CMK (cell line): ENCODE results near the gene FRAT1.
A peak's percentile ranks its signal among the peaks of the same experiment; 100 is the strongest.
"Not testable (repeated sequence)": the region's sequence is repeated elsewhere in the genome, so short reads cannot be mapped to it uniquely, and the experiment has no call there.

Experiments used
- DNase-seq: peaks from one replicate; pipeline ENCODE4 v3.0.0-alpha.2; 2010; ENCODE audit warnings: low read depth

FRAT1 gene

DNA sequence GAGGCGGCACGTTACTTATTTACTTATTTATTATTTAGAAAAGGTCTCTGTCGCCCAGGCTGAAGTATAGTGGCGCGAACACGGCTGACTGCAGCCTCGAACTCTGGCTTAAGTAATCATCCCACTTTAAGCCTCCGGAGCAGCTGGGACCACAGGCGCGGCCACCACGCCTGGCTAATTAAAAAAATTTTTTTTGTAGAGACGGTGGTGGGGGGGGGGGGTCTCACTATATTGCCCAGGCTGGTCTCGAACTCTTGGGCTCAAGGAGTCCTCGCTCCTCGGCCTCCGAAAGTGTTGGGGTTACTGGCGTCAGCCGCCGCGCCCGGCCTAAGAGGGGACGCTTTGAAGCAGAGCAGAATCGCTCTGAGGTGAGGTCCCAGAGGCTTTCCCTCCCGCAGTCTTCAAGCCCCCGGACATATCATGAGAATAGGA is 16.1 kb downstream of the FRAT1 start:
- no peak for DNase-seq

DNA sequence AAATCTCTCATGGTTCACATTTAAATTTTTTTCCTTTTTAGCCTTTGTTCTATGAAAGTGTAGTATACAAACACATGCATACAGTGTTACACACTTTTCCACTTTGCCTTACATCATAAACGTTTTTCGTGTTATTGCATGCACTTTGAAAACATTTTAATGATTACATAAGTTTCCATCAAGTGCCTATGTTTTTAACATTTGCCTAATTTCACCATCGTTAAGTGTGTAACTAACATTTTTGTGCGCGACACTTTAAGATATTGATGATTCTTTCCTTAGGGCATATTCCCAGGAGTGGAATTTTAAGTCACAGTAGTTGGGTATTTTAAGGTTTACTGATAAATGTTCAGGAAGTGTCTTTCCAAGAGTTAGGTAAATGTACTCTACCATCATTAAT is 16.9 kb downstream of the FRAT1 start:
- no peak for DNase-seq

DNA sequence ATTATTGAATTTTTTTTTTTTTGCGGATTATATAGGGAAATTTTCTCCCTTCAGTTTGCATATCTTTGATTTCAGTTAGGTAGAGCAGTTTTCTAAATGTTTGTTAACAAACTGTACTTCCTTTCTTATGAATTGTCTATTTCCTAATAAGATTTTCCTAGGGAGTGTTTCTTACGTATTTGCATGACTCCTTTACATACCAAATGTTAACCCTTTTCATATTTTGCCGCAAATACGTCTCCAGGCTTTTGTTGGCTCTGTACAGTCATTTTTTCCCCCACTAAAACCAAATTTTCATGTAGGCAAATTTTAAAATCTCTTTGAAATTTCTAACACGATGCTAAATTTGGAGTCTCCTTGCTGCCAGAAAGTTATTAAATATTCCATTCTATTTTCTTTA is 17.4 kb downstream of the FRAT1 start:
- no peak for DNase-seq

DNA sequence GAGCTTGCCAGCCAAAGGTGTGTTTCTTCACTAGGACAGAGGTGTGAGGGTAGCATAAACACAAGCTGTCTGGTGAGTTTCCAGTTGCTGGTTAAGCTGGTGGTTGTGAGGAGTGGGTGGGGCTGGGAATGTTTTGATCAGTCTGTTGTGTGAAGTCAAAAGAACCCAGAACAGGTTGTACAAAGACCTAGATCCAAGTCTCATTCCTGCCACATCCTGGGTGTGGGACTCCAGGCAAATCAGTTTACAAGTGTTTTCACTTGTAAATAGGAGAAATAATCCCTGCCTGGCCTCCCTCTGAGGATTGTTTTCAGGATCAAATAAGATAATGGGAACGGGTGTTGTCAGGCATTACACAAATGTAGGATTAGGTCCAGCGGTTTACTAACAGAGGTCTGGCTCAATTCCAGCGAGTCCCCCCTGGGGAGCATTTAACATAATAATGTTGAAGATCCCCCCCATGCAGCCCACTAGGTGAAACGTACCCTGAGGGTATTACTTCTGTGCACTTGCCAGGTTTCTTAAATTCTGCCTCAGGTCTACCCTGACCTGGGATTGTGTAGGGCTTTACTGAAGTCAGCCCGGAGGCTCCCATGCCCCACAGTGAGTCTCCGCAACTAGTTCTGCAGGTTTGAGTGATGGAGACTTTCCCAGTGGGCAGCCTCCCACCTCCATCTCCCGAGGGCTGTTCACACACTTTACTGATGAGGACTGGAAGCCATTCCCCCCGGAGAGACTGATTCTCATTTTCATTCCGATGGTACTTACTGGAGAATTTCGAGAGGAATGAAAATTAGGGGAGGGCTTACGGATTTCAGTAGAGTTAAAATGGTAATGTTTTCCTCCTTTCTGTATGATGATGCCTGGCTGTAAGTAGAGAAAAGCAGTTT is 18.1 kb downstream of the FRAT1 start:
- DNase-seq = no peak

DNA sequence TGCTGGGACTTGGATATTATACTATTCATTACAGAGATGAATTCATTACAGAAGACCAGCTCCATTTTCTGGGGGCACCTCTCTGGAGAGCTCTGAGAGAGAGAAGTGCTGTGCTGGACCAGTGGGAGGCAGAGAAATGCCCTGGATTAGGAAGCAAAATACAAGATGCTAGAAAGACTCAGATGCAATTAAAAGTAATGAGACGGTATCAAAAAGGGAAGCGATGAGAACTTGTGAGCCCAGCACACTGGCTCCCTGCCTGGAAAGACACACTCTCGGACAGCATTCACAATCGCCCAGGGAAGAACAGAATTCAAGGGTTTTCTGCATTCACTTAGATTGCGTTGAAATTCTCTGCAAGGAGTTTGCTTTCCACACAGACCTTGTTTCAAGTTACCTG is 19.0 kb downstream of the FRAT1 start:
- no peak for DNase-seq

DNA sequence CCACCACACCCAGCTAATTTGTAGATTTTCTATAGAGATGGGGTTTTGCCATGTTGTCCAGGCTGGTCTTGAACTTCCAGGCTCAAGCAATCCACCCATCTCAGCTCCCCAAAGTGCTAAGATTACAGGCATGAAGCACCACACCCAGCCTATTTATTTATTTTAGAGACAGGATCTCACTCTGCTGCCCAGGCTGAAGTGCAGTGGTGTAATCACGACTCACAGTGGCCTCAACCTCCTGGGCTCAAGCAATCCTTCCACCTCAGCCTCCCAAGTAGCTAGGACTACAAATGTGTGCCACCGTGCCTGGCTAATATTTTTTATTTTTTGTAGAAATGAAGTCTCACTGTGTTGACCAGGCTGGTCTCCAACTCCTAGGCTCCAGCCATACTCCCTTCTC is 22.3 kb downstream of the FRAT1 start:
- no peak for DNase-seq

DNA sequence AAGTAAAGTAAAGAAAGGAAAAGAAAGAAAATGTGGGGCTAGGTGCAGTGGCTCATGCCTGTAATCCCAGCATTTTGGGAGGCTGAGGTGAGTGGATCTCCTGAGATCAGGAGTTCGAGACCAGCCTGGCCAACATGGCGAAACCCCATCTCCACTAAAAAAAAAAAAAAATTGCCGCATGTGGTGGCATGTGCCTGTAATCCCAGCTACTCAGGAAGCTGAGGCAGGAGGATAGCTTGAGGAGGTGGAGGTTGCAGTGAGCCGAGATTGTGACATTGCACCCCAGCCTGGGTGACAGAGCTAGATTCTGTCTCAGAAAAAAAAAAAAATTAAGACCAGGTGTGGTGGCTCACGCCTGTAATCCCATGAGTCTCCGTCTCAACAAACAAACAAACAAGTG is 24.6 kb downstream of the FRAT1 start:
- DNase-seq = not testable (repeated sequence)

DNA sequence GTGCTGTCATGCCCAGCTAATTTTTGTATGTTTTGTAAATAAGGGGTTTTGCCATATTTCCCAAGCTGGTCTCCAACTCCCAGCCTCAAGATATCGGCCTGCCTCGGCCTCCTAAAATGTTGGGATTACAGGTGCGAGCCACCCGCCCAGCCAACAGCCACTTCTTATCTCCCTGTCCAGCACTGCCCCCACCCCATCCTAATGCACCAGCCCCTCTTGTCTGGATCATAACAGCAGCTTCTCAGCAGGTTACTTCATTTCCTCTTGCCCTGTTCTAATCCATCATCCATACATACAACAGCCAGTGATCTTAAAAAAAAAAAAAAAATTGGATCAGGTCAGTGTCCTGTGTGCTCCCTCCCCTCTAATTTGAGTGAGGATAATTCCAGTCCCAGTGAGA is 28.2 kb downstream of the FRAT1 start:
- no peak for DNase-seq

DNA sequence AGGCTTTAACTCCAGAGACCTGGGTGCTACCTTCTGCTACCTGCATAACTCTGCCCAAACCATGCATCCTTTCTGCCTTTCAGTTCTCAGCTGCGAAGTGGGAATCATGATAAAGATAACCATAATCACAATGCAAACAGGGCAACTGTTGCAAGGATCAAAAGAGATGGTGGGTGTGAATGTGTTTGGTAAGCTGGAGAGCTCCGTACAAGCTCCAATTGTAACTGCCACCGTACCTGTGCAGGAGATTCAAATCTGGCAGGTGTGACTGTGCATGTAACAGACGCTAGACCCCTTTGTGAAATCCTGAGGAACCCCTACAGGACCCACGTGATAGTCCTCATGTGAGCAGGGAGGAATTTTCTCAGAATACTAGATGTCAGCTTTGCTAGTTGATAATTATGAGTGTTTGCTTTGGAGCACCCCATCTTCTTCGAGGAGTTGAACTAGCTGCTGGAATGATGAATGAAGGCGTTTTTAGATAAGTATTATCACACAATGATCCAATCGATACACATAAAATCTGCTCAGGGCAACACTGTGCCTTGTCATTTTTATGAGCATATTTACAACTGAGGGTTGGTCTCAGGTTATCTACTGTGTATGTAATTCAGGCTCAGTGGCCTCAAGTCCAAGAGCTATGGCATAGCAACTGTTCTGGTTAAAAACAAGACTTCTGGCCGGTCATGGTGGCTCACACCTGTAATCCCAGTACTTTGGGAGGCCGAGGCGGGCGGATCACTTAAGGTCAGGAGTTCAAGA is 30.9 kb downstream of the FRAT1 start:
- no peak for DNase-seq

DNA sequence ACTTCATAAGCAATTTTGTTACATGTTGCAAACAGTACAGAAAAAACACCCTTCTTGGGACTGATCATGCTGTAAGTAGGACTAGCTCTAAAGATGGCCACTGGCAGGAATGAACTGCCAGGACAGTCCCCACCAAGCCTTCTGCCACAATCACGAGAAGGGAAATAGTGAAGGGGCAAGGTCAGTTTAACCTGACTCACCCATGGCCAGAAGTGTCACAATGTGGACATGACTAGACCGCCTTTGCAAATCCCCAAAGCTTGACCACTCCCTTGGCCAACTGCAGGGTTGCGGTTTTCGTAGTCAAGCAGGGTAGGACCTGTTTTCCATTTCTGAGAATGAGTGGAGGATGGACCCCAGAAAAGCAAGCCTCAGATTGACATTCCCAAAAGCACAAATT is 34.9 kb downstream of the FRAT1 start:
- no peak for DNase-seq

DNA sequence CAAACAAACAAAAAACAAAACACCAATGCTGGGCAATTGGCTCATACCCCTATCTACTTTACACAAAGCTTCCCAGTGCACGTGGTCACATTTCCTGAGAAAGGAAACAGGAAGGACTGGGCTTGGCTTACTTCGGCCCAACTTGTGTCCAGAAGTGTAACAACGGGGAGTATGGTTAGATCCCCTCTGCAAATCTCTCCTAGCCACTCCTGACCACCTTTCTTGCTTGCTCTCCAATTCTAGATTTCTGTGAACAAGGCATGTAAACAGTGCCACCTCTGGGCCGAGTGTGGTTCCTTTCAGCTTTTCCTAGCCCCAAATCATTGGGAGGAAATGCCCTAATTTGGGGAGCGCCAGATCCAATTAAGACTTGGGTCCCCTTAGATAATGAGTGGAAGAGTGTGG is 36.5 kb downstream of the FRAT1 start:
- no peak for DNase-seq

DNA sequence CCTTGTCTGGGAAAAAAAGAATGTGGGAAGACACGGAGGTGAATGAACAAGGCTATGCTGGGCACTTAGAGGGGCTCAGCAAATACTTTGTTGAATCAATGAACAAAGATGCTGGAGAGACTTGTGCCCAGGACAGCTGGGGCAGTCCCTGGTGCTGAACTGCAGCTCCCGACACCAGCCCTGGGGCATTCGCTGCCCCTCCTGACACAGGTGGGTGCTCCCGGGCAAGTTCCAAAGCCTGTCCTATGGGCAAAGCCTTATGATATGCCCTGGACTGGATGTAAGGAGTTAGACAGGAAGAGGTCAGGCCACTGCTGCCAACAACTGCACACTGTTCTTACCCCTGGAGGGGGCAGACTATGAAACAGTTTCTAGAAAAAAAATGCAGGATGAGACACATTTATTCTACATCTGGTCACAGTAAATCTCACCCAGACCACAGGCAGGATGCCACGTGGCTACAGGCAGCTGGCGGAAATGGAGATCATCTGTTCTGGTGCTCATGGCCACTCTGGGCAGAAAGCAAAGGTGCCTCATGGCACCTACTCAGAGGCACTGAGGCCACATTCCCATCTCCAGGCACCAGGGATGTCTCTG is 37.3 kb downstream of the FRAT1 start:
- no peak for DNase-seq

DNA sequence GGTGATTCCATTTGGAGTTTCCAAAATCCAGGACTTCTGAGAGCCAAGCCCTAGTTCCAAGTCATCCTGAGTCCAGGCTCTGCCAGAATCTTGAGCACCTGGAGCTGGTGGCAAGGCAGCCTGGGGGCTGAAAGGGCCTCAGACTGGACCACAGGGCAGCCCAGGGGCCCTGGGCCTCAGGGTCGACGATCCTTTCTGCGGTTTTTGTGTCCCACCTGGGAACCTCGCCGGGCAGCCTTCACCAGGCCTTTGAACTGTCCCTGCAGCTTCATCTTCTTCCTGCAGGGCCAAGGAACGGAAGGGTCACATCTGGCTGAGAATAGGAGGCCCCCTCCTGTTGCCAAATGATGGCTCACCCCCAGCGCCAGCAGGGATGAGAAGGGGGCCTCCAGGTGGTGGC is 37.8 kb downstream of the FRAT1 start:
- no peak for DNase-seq

DNA sequence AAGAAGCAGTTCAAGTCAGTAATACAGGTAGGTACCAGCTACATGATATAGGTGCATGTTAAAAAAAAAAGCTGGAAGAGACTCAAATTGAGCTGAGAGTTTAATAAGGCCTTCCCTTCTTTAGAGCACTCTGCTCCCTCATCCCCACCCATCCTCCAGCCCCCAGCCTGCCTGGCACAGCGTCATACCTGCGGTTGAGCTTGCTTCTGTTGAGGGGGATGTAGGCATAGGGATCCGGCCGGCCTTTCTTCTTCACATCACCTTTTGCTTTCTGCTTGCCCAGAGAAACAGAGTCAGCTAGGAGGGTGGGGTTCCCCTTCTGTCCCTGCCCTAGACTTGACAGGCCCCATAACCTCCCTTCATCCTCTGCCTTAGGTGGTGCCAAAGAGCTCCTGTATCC is 39.3 kb downstream of the FRAT1 start:
- no peak for DNase-seq

DNA sequence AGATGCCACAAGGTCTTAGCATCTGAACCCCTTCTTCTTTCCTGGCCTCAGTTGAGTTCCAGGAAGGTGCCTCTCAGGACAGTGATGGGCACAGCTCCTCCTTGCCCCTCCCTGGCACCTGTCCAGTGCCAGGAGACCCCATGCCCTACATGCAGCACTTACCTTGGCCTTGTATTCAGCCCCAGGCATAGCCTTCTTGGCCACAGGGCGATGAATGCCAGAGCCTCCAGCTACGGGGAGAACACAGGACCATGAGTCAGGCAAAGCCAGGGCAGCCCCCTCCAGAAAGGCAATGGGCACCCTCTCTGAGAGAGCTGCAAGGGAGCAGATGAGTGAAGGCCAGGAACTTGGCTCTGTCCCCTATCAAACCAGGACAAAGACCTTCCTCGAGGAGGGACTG is 39.7 kb downstream of the FRAT1 start:
- no peak for DNase-seq

DNA sequence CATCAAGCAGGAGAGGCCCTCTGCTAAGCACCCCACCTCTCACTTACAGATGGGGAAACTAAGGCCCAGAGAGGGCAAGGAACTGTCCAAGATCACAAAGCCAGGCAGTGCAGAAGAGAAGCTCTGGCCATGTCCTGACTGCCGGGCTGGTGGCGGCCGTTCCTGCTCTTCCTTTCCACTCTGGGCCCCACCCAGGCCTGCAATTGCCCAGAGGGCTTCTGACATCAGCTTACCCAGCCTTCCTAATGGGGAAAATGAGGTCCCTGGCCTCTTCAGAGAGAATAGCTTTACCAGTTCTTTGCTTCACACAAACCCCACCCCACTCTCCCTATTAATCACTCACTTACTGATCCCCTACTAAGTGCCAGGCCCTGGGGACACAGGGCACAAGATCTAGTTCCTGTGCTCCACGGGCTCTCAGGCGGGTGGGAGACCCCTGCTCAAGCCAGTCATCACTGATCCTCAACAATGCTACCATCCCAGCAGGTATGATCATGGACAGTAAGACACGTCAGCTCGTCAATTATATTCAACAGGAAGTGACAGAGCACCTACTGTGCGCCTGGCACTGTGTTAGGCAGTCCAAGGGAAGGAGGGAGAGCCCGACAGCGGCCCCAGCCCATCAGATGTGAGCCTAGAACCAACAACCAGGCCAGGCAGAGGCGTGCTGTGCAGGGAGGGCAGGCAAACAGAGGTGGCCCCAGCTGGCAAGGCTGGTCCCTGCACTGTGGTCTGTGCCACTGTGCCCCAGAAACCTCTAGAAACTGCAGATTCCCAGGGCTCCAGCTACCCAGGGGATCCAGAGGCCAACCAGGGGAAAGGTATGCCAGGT is 41.9 kb downstream of the FRAT1 start:
- no peak for DNase-seq

DNA sequence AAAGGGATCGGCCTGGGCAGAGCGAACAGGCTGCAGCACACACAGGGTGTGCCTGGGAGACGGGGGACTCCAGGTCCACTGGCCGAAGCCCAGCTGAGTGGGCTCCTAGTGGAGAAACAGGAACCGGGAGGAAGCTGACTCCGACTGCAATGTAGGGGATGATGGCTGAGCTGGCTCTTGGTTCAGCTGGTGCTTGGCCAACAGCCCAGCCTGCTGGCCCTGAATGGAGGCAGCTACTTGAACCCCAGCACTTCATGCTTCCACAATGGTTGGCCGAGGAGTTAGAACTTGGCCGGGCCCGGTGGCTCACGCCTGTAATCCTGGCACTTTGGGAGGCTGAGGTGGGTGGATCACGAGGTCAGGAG is 42.4 kb downstream of the FRAT1 start:
- DNase-seq = no peak

DNA sequence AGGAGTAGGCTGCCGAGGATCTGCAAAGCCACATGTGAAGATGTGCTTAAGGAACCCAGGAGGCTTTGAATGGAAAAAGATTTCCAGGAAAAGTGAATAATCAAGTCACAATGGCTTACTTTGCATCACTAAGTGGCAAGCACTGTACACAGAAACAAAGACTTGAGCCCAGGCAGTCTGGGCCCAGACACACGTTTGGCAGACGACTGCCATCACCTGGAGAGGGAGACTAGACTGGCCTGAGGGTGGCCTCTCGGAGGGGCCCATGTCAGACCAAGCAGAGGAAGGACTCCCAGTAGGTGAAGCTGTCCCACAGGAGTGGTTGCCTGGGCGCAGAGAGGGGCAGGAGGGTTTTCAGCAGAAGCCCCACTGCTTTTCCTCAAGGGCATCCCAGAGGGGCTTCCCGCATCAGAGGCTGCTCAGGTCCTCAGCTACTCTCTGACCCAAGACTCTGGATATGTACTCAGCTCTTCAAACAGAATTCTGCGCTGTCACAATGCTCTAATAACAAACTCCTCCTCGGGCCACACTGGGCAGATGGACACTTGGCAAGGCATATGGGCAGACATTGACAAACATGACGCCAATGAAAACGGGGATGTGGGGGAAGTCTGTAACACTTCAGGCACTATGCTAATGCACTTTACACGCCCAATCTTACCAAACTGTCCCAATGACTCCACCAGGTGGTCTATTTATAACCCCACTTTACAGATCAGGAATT is 43.4 kb downstream of the FRAT1 start:
- no peak for DNase-seq

DNA sequence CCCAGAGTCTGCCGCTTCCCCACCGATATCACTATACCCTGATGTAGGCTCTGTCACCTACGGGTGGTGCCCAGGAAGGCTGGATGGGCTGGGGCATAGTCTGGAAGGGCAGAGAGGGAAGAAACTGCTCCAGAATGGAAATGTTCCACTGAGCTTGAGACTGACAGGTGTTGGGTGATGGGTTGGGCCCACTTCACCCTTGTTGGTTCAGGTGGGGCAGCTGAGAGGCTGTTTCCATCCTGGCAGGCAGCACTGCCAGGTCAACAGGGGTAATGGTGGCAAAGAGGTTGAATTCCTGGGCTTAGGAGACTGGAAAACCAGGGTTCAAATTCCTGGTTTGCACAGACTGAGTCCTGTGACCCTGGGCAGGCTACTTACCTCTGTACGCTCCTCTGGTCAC is 44.0 kb downstream of the FRAT1 start:
- no peak for DNase-seq

DNA sequence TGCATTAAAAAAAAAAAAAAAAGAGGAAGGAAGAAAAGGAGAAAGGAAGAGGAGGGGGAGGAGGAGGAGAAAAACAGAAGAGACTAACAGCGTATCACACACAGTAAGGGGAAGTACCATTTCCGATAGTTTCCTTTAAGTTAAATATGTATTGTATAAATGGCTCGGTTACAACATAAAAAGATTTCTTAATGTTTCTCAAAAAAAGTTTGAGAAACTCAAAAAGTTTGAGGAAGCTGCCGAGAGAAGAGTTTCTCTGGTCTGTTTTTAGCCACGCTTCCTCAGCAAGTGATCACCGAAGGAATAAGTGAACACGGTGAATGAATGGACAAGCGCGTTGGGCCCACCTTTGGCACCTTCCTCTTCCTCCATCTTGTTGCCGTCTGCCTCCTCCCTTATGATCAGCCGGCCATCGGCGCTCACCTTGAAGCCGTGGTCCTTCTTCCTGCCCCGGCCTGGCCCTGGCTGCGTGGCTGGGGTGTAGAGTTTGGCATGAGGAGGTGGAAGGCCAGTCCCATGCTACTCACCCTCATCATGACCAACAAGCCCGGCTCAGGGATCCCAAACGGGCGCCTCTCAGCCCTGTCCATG is 46.8 kb downstream of the FRAT1 start:
- DNase-seq = peak; percentile 22

DNA sequence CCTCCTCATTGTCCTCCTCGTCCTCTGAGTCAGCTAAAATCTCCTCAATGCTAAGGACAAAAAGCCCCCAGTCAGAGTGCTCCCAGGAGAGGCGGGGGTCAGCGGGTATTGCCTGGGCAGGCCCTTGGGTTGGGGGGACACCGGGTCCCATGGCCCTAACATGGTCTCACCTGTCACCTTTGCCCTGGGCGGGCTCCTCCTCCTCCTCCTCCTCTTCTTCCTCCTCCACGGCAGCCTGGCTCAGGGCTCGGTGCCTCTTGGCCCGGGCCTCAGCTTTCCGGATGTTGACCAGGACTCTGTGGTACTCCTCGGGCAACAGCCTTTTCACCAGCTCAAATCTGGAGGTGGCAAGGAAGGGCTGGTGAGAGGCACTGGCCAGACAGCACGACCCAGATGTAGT is 47.5 kb downstream of the FRAT1 start:
- DNase-seq = no peak
